Measurements from ENCODE around the gene PRDM16. TPM values are rescaled to one million over a fixed set of nuclear protein-coding genes. Genes with fewer than 3 reads are reported as not detected.

PRDM16 gene
- total RNA-seq, 1 experiment from 2014 or later, result 6.1 TPM

DNA sequence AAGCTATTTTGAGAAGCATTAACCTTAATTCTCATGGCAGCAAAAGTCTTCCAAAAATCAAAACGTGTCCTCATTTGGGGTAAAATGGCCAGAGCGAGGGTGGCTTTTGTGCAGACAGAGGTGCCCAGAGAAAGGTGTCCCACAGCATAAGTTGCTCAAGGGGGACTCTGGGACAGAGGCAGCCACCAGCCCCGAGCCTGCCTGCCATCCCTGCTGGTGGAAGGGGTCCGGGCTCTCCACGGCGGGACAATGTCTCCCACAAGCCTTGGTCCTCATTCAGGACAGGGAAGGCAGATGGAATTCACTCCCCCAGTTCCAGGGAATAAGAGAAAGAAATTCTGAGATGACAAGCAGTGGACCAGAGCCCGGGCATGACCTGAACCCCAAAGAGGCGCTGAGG, 372.9 kb downstream of the PRDM16 start:
- no peaks in the 10 kb centered on the region for H4K20me1 ChIP-seq (ENCODE audit: insufficient read depth)
- intact Hi-C loops (cut with micrococcal nuclease), result no loop called here
- ChIA-PET CTCF (interaction anchor here (1.4 kb wide), 1 partner anchor 11 kb away, joined by 4 read pairs; no protein-coding TSS in a partner anchor), RAD21 (ENCODE audit: low non-redundant PET in 1 of 2, low total read pairs in 2 of 2, uncharacterized antibody in 2 of 2, unreplicated experiment in 2 of 2) (no interaction called here), POLR2A (no interaction called here)
- no peak overlapping the region for H3K4me3 ChIP-seq (replicated peaks in 1 of 2; ENCODE audit: low read depth in 1 of 2, low read length in 2 of 2)
- H3K27ac ChIP-seq (ENCODE audit: low read depth, low read length), result no peak overlapping the region
- no peak for DNase-seq (ENCODE audit: low read depth, low spot score)
- ATAC-seq, result no peak
- no peak overlapping the region for H3K9ac ChIP-seq (ENCODE audit: low read length)
- H3K4me2 ChIP-seq (ENCODE audit: low read length), result no peak overlapping the region
- no peak for TF ChIP-seq EZH2phosphoT487 (IDR thresholded peaks at IDR 0.05; ENCODE audit: borderline replicate concordance)
- no peak for TF ChIP-seq JUND (IDR thresholded peaks at IDR 0.05)
- TF ChIP-seq, protein P1, sequence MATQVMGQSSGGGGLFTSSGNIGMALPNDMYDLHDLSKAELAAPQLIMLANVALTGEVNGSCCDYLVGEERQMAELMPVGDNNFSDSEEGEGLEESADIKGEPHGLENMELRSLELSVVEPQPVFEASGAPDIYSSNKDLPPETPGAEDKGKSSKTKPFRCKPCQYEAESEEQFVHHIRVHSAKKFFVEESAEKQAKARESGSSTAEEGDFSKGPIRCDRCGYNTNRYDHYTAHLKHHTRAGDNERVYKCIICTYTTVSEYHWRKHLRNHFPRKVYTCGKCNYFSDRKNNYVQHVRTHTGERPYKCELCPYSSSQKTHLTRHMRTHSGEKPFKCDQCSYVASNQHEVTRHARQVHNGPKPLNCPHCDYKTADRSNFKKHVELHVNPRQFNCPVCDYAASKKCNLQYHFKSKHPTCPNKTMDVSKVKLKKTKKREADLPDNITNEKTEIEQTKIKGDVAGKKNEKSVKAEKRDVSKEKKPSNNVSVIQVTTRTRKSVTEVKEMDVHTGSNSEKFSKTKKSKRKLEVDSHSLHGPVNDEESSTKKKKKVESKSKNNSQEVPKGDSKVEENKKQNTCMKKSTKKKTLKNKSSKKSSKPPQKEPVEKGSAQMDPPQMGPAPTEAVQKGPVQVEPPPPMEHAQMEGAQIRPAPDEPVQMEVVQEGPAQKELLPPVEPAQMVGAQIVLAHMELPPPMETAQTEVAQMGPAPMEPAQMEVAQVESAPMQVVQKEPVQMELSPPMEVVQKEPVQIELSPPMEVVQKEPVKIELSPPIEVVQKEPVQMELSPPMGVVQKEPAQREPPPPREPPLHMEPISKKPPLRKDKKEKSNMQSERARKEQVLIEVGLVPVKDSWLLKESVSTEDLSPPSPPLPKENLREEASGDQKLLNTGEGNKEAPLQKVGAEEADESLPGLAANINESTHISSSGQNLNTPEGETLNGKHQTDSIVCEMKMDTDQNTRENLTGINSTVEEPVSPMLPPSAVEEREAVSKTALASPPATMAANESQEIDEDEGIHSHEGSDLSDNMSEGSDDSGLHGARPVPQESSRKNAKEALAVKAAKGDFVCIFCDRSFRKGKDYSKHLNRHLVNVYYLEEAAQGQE (IDR thresholded peaks at IDR 0.05; ENCODE audit: low read depth), result no peak
- TF ChIP-seq ELF1 (IDR thresholded peaks at IDR 0.05; ENCODE audit: borderline replicate concordance, low read depth), result no peak
- no peak for TF ChIP-seq POLR2AphosphoS5 (IDR thresholded peaks at IDR 0.05; ENCODE audit: low read depth, low read length)
- TF ChIP-seq SRF (IDR thresholded peaks at IDR 0.05; ENCODE audit: low read depth), result no peak
- no peak for TF ChIP-seq FOSL1 (IDR thresholded peaks at IDR 0.05; ENCODE audit: low read depth)
- TF ChIP-seq RAD21 (IDR thresholded peaks at IDR 0.05; ENCODE audit: low read depth), result no peak
- TF ChIP-seq, protein P2, sequence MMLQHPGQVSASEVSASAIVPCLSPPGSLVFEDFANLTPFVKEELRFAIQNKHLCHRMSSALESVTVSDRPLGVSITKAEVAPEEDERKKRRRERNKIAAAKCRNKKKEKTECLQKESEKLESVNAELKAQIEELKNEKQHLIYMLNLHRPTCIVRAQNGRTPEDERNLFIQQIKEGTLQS (IDR thresholded peaks at IDR 0.05), result no peak
- no peak for TF ChIP-seq SIN3A (IDR thresholded peaks at IDR 0.05; ENCODE audit: low read depth)
- TF ChIP-seq POLR2A (IDR thresholded peaks at IDR 0.05; ENCODE audit: borderline replicate concordance, extremely low read depth, insufficient read depth, insufficient read length), result no peak
- TF ChIP-seq, protein P3, sequence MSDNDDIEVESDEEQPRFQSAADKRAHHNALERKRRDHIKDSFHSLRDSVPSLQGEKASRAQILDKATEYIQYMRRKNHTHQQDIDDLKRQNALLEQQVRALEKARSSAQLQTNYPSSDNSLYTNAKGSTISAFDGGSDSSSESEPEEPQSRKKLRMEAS (IDR thresholded peaks at IDR 0.05), result no peak
- no peak for TF ChIP-seq EZH2 (IDR thresholded peaks at IDR 0.05)
- no peak for TF ChIP-seq CEBPB (IDR thresholded peaks at IDR 0.05; ENCODE audit: low read depth)
- H3K9me3 ChIP-seq (ENCODE audit: control insufficient read depth in 1 of 2, insufficient read depth in 1 of 2, low read depth in 1 of 2, low read length in 2 of 2), result no peaks in the 10 kb centered on the region
- peaks cover 5% of the 10 kb centered on the region; the same call in 1 of the 2 replicates for H3K27me3 ChIP-seq (ENCODE audit: insufficient read depth, low read length)
- no peak overlapping the region for H2AFZ ChIP-seq (ENCODE audit: low read depth, low read length, poor library complexity, severe bottlenecking)
- no peaks in the 10 kb centered on the region for H3K79me2 ChIP-seq (ENCODE audit: insufficient read depth, low read length)
- no peaks in the 10 kb centered on the region for H3K9me2 ChIP-seq (ENCODE audit: insufficient read depth)
- no peaks in the 10 kb centered on the region for H3K36me3 ChIP-seq (ENCODE audit: control insufficient read depth in 1 of 2, insufficient read depth in 2 of 2, low read length in 2 of 2)
- BruUV-seq (replicated peaks), result no TSS peak
- no peaks in the 10 kb centered on the region for H3K4me1 ChIP-seq (ENCODE audit: control insufficient read depth in 1 of 2, insufficient read depth in 2 of 2, low read length in 2 of 2)
